GM21737 (cell line): ENCODE measurements around the gene CEP76.

Experiments
- ATAC-seq: cut with Tn5 transposase; IDR thresholded peaks from one replicate; pipeline ENCODE4 v1.9.1; 2021; ENCODE audit warnings: mild to moderate bottlenecking, moderate library complexity; ENCODE audit not compliant: unreplicated experiment

Gene CEP76

GRCh38 chr18:12711446-12711845, 8.9 kb upstream of the CEP76 start:
- ATAC-seq, result no peak

DNA sequence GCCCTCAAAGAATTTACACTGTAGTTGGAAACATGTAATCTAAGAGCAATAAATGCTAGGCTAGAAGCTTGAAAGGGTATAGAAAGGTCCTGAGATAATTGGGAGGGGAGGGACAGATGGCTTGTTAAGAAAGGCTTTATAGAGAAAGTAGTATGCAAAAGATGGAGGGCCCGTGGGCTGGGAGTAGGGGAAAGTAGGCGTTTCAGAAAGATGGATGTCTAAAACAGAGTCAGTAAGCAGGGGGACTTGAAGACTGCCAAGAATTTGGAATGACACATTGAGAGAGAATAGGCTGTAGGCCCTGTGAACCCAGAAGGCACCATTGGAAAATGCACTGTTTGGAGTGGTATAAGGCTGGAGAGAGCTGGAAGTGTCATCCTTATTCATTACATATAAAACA, 1.1 kb upstream of the CEP76 start:
- no peak for ATAC-seq

DNA sequence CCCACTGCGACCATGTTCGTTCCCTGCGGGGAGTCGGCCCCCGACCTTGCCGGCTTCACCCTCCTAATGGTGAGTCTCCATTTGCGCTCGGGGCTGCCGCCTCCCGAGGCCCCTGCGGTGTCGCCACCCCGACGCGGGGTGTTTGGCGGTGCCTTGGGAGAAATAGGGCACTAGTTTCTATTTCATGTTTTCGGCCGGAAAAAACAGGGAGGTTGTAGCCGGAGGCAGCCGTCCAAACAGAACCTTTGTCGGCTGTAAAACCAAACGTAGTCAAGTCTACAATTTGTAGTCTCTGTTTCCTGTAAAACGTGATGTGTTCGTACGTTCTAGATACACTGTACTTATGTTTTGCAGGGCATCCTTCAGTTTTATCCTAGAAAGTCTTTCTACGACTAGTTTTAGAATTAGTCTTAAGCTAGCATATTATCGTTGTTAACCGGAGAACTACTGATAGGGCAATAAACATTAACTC, 609 bp upstream of the CEP76 start:
- ATAC-seq, result no peak

GRCh38 chr18:12701161-12701560, 1.4 kb downstream of the CEP76 start:
- no peak for ATAC-seq

GRCh38 chr18:12699747-12700146, 2.8 kb downstream of the CEP76 start:
- ATAC-seq, result no peak

DNA sequence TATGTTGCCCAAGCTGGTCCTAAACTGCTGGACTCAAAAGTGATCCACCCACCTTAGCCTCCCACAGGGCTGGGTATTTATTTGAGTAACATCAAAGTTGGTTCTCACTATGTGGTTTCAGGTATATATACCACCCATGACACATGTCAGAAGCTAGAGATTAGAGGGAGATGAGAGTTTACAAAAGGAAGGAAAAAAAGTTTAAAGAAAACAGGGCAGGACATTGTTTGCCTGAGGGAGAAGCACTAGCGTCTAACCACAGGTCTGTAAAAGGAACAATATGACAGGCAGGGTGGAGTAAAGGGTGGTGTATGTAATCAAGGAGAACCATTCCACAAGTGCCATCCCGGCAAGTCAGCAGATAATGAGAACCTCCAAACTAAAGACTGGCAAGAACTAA, 8.5 kb downstream of the CEP76 start:
- ATAC-seq, result no peak

DNA sequence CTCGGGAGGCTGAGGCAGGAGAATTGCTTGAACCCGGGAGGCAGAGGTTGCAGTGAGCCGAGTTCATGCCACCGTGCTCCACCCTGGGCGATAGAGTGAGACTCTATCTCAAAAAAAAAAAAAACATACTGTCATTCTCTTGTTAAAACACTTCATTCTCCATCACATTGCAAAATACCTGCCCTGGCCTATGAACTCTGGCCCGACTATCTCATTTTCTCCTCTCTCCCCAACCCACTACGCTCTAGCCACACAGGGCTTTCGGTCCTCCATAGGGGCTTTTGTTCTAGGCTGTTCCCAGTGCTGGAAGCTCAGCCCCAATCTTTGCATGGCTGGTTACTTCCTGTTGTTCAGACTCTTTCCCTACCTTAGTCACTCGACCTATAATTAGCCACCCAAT, 10.3 kb downstream of the CEP76 start:
- no peak for ATAC-seq

GRCh38 chr18:12689256-12689850, 13.2 kb downstream of the CEP76 start:
- no peak for ATAC-seq

DNA sequence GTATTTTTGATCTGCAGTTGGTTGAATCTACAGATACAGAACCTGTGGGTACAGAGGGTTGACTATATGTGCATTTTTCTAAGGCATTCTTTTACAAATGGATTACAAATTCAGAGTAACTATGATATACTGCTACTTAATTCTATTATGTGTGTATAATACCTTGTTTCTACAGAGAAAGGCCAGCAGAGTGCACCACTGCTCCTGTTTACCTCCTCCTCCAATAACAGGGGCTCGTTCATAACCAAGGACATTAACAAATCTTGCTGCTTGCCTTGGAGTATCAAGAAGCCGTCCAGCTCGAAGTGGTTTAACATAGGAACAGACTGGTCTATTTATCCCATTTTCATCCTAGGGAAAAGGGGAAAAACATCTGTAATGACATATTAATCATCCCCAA, 16.4 kb downstream of the CEP76 start:
- ATAC-seq, result no peak

- ATAC-seq, result no peak
Observed at GRCh38 chr18:12679183-12679786, 23.2 kb downstream of the CEP76 start.

- no peak for ATAC-seq
Observed at GRCh38 chr18:12668041-12668440, 34.5 kb downstream of the CEP76 start.

- ATAC-seq, result no peak
Observed at GRCh38 chr18:12659904-12660605, 42.5 kb downstream of the CEP76 start.

GRCh38 chr18:12658426-12659138, 43.9 kb downstream of the CEP76 start:
- ATAC-seq, result no peak

DNA sequence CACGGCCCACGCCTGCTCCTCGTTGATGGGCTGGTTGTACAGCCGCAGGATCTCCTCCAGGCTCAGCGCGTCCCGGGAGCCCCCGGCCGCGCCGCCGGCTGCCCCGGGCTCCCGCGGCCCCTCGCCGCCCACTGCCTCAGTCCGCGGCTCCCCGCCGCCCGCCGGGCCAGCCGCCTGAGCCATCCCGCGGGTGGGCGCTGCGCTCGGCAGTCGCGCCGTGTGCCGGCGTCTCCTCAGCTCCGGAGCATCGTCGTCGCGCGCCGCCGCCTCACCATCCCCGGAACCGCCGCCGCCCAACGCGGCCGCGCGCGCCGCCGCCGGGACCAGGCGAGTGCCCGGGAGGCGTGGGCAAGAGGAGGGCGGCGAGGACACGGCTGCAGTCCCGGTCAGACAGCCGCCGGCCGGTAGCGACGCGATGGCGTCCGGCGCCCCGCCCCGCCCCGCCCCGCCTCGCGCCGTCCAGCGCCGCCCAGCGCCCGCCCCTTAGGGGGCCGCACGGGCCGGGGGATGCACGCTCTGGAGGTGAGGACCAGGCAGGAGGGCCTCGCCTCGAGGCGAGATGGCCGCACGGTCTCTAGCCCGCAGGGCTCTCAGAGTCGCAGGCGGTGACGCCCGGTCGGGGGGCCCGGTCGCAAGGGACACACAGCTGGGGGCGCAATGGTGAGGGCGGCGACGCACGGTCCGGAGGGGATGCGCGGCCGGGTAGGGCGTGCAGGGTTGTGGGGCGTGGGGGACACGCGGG, 44.7 kb downstream of the CEP76 start, which contains the start of gene SPIRE1:
SPIRE1 (minus strand) TSS at position 424 of the 742 bp plus-strand sequence; CDS start at position 183, 241 bp downstream.
- ATAC-seq, result peak; percentile 70

GRCh38 chr18:12656938-12657683, 45.4 kb downstream of the CEP76 start:
- ATAC-seq, result peak; percentile 30

DNA sequence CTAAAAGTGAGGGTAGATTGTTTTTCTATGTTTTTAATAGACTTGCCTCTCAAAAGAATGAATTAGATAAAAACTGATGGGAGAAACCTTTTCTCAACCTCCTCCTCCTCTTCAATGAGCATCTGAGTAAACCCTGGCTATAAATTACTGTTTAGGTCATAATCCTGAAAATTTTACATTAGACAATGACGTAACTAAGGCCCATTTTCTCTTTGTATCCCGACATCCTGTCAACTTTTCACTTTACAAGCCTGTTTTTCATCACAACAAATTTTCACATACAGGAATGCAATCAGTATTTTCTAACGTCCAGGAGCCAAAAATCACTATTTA, 46.0 kb downstream of the CEP76 start:
- no peak for ATAC-seq

- ATAC-seq, result no peak
Observed at GRCh38 chr18:12654971-12655370, 47.6 kb downstream of the CEP76 start.

DNA sequence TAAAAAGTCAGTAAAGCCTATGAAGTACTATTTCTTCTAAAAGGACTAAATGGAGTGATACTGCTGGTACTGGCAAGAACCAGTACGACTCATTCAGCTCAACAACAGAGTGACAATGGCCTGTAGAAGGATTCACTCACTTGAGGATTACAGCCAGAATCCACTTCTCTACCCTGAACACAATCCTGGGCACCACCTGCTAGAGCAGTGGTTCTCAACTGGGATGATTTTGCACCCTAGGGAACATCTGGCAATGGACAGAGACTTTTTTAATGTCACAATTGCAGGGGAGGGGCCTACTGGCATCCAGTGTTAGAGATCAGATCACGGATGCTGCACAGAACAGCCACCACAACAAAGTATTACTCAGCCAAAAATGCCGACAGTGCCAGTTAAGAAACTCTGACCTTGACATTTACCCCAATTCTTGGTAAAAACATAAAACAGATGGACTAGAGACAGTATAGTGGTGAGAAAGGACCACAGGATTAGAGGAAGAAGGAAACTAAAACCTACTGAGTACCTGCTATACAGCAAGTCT, 49.6 kb downstream of the CEP76 start:
- no peak for ATAC-seq

DNA sequence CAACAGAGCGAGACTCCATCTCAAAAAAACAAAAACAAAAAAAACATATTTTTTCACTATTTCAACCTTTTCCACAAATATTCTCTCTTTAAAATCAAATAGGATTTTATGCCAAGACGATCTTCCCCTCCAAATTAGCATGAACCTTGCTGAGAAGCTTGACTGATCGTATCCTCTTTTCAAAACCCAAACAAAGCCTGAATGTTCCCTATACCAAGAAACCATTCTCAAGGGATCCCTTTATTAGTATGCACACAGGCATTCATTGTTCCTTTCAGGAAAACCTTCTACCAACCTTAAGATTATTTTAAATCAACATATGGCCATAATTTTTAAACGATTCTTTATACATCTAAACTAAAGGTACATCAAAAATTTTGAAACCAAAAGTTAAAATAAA, 50.9 kb downstream of the CEP76 start:
- no peak for ATAC-seq

- ATAC-seq, result no peak
Observed at GRCh38 chr18:12647773-12648172, 54.8 kb downstream of the CEP76 start.
